ENCODE results near the gene C12orf75.

Gene C12orf75

GRCh38 chr12:105386431-105386830, 55.9 kb downstream of the C12orf75 start:
- TF ChIP-seq CTCF (IDR thresholded peaks at IDR 0.05; ENCODE audit: insufficient read depth, low read depth, low read length, missing control alignments) = no peak
- DNase-seq (ENCODE audit: low read depth) = no peak
- no peak overlapping the region for H3K4me3 ChIP-seq (ENCODE audit: low read depth, low read length)

- no peak overlapping the region for H3K4me3 ChIP-seq (ENCODE audit: low read depth, low read length)
- no peak for DNase-seq (ENCODE audit: low read depth)
- no peak for TF ChIP-seq CTCF (IDR thresholded peaks at IDR 0.05; ENCODE audit: insufficient read depth, low read depth, low read length, missing control alignments)
Measured at GRCh38 chr12:105391231-105391630, 60.7 kb downstream of the C12orf75 start.

GRCh38 chr12:105393587-105393986, 63.1 kb downstream of the C12orf75 start:
- TF ChIP-seq CTCF (IDR thresholded peaks at IDR 0.05; ENCODE audit: insufficient read depth, low read depth, low read length, missing control alignments) = no peak
- H3K4me3 ChIP-seq (ENCODE audit: low read depth, low read length) = no peak overlapping the region
- DNase-seq (ENCODE audit: low read depth) = no peak

- TF ChIP-seq CTCF (IDR thresholded peaks at IDR 0.05; ENCODE audit: insufficient read depth, low read depth, low read length, missing control alignments) = no peak
- no peak for DNase-seq (ENCODE audit: low read depth)
- H3K4me3 ChIP-seq (ENCODE audit: low read depth, low read length) = no peak overlapping the region
Measured at GRCh38 chr12:105396024-105396423, 65.5 kb downstream of the C12orf75 start.

- DNase-seq (ENCODE audit: low read depth) = no peak
- no peak for TF ChIP-seq CTCF (IDR thresholded peaks at IDR 0.05; ENCODE audit: insufficient read depth, low read depth, low read length, missing control alignments)
- no peak overlapping the region for H3K4me3 ChIP-seq (ENCODE audit: low read depth, low read length)
Measured at GRCh38 chr12:105396983-105397382, 66.5 kb downstream of the C12orf75 start.

GRCh38 chr12:105398930-105399329, 68.4 kb downstream of the C12orf75 start:
- no peak for TF ChIP-seq CTCF (IDR thresholded peaks at IDR 0.05; ENCODE audit: insufficient read depth, low read depth, low read length, missing control alignments)
- no peak overlapping the region for H3K4me3 ChIP-seq (ENCODE audit: low read depth, low read length)
- DNase-seq (ENCODE audit: low read depth) = no peak

GRCh38 chr12:105399428-105400081, 69.1 kb downstream of the C12orf75 start:
- no peak for TF ChIP-seq CTCF (IDR thresholded peaks at IDR 0.05; ENCODE audit: insufficient read depth, low read depth, low read length, missing control alignments)
- no peak for DNase-seq (ENCODE audit: low read depth)
- H3K4me3 ChIP-seq (ENCODE audit: low read depth, low read length) = no peak overlapping the region
